ENCODE results near the gene OR6X1.
A peak's percentile ranks its signal among the peaks of the same experiment; 100 is the strongest.
"Not testable (repeated sequence)": the region's sequence is repeated elsewhere in the genome, so short reads cannot be mapped to it uniquely, and the experiment has no call there.

Gene OR6X1

GRCh38 chr11:123751781-123752180, 2.5 kb downstream of the OR6X1 start:
- no peak for DNase-seq

GRCh38 chr11:123748349-123748748, 6.0 kb downstream of the OR6X1 start:
- DNase-seq: not testable (repeated sequence)

GRCh38 chr11:123745764-123746451, 8.4 kb downstream of the OR6X1 start:
- no peak for DNase-seq

- no peak for DNase-seq
Observed at GRCh38 chr11:123742724-123743120, 11.6 kb downstream of the OR6X1 start.

- no peak for DNase-seq
Observed at GRCh38 chr11:123742031-123742723, 12.1 kb downstream of the OR6X1 start.

- peak; percentile 95 for DNase-seq
Observed at GRCh38 chr11:123741159-123742030, 12.9 kb downstream of the OR6X1 start, which contains the start of gene ZNF202. ZNF202 (minus strand) TSS chr11:123741660; CDS start chr11:123730888, 10,772 bp downstream.

GRCh38 chr11:123740787-123741158, 13.5 kb downstream of the OR6X1 start:
- no peak for DNase-seq

- no peak for DNase-seq
Observed at GRCh38 chr11:123738374-123738773, 15.9 kb downstream of the OR6X1 start.

- DNase-seq: no peak
Observed at GRCh38 chr11:123736769-123737168, 17.5 kb downstream of the OR6X1 start.

- no peak for DNase-seq
Observed at GRCh38 chr11:123729602-123730001, 24.7 kb downstream of the OR6X1 start.

GRCh38 chr11:123725995-123726655, 28.2 kb downstream of the OR6X1 start:
- DNase-seq: no peak

- DNase-seq: no peak
Observed at GRCh38 chr11:123719452-123719851, 34.9 kb downstream of the OR6X1 start.

GRCh38 chr11:123718469-123718868, 35.8 kb downstream of the OR6X1 start:
- no peak for DNase-seq

- no peak for DNase-seq
Observed at GRCh38 chr11:123718063-123718462, 36.3 kb downstream of the OR6X1 start.

- not testable (repeated sequence) for DNase-seq
Observed at GRCh38 chr11:123712627-123713026, 41.7 kb downstream of the OR6X1 start.

GRCh38 chr11:123707606-123708205, 46.6 kb downstream of the OR6X1 start:
- DNase-seq: peak; percentile 79

GRCh38 chr11:123707206-123707605, 47.1 kb downstream of the OR6X1 start:
- DNase-seq: no peak

GRCh38 chr11:123704341-123704740, 50.0 kb downstream of the OR6X1 start:
- DNase-seq: no peak

Measured in NCI-H1092 (cell line).